ENCODE measurements around the gene HIPK1. TPM values are rescaled to one million over a fixed set of nuclear protein-coding genes. Genes with fewer than 3 reads are reported as not detected.

The HIPK1 gene
- total and polyA plus RNA-seq, 4 donors = 10.9 to 87.2 (median 54.5) TPM

GRCh38 chr1:113905435-113905861 is 23.7 kb upstream of the HIPK1 start:
- Histone ChIP-seq H3K4me1 (ENCODE audit: control insufficient read depth in 5 of 5, insufficient read depth in 5 of 5, low read length in 5 of 5) (peaks cover 3 to 11% (median 4%) of the 10 kb centered on the region in 5 donors), H3K9me3 (ENCODE audit: control insufficient read depth in 4 of 4, insufficient read depth in 3 of 4, low read length in 3 of 4) (no peaks in the 10 kb centered on the region), H3K36me3 (ENCODE audit: control insufficient read depth in 4 of 4, insufficient read depth in 4 of 4, low read length in 4 of 4) (peaks cover 0 to 23% (median 10%) of the 10 kb centered on the region in 4 donors), H3K27ac (ENCODE audit: low read depth in 1 of 2, low read length in 1 of 2) (peak overlapping the region; percentile 51 to 97), H3K27me3 (ENCODE audit: control insufficient read depth in 3 of 3, insufficient read depth in 3 of 3, low read length in 2 of 3) (no peaks in the 10 kb centered on the region), H3K9ac (ENCODE audit: insufficient read depth in 1 of 2, low read length in 2 of 2) (peak overlapping the region; percentile 86 to 94), H3K4me3 (peak overlapping the region; percentile 74)
- no peak for TF ChIP-seq CTCF (IDR thresholded peaks at IDR 0.05; ENCODE audit: control extremely low read depth, extremely low read depth)
- WGBS, 2 donors = 0% methylated on average over 17 of the region's 17 CpGs
- ATAC-seq (ENCODE audit: insufficient read depth, low FRiP score) = no peak
- peak in 1 of 3 donors; percentile 37 for DNase-seq

- Histone ChIP-seq H3K36me3 (ENCODE audit: control insufficient read depth in 4 of 4, insufficient read depth in 4 of 4, low read length in 4 of 4) (peaks cover 10 to 26% (median 17%) of the 10 kb centered on the region in 4 donors), H3K27ac (ENCODE audit: low read depth in 1 of 2, low read length in 1 of 2) (peak overlapping the region; percentile 14 to 72), H3K4me1 (ENCODE audit: control insufficient read depth in 5 of 5, insufficient read depth in 5 of 5, low read length in 5 of 5) (peaks cover 0 to 16% (median 0%) of the 10 kb centered on the region in 5 donors), H3K27me3 (ENCODE audit: control insufficient read depth in 3 of 3, insufficient read depth in 3 of 3, low read length in 2 of 3) (no peaks in the 10 kb centered on the region), H3K9me3 (ENCODE audit: control insufficient read depth in 4 of 4, insufficient read depth in 3 of 4, low read length in 3 of 4) (no peaks in the 10 kb centered on the region), H3K9ac (ENCODE audit: insufficient read depth in 1 of 2, low read length in 2 of 2) (no peak overlapping the region), H3K4me3 (no peak overlapping the region)
- TF ChIP-seq CTCF (IDR thresholded peaks at IDR 0.05; ENCODE audit: control extremely low read depth, extremely low read depth) = no peak
- ATAC-seq (ENCODE audit: insufficient read depth, low FRiP score) = peak; percentile 81
- peak; percentile 79 to 86 (median 82) for DNase-seq
- 49 to 69% methylated on average over 6 of the region's 6 CpGs for WGBS, 2 donors
Observed at GRCh38 chr1:113912594-113913311, 16.4 kb upstream of the HIPK1 start.

GRCh38 chr1:113913312-113913668 is 15.8 kb upstream of the HIPK1 start:
- peak overlapping the region; percentile 14 to 59 for H3K27ac ChIP-seq (ENCODE audit: low read depth in 1 of 2, low read length in 1 of 2)
- no peak for TF ChIP-seq CTCF (IDR thresholded peaks at IDR 0.05; ENCODE audit: control extremely low read depth, extremely low read depth)
- H3K27me3 ChIP-seq (ENCODE audit: control insufficient read depth in 3 of 3, insufficient read depth in 3 of 3, low read length in 2 of 3) = no peaks in the 10 kb centered on the region
- ATAC-seq (ENCODE audit: insufficient read depth, low FRiP score) (no peak), DNase-seq (no peak)
- no peak overlapping the region for H3K4me3 ChIP-seq
- H3K9me3 ChIP-seq (ENCODE audit: control insufficient read depth in 4 of 4, insufficient read depth in 3 of 4, low read length in 3 of 4) = no peaks in the 10 kb centered on the region
- H3K4me1 ChIP-seq (ENCODE audit: control insufficient read depth in 5 of 5, insufficient read depth in 5 of 5, low read length in 5 of 5) = peaks cover 0 to 16% (median 0%) of the 10 kb centered on the region in 5 donors
- 50 to 55% methylated on average over 3 of the region's 3 CpGs for WGBS, 2 donors
- no peak overlapping the region for H3K9ac ChIP-seq (ENCODE audit: insufficient read depth in 1 of 2, low read length in 2 of 2)
- H3K36me3 ChIP-seq (ENCODE audit: control insufficient read depth in 4 of 4, insufficient read depth in 4 of 4, low read length in 4 of 4) = peaks cover 10 to 23% (median 12%) of the 10 kb centered on the region in 4 donors

Data from lung (tissue), 12 donors.